ENCODE data around the gene SMARCC2. TPM values are rescaled to one million over a fixed set of nuclear protein-coding genes. Genes with fewer than 3 reads are reported as not detected.

The SMARCC2 gene
- total and polyA plus RNA-seq, 2 of the 13 experiments (the other 11 are each of a cell fraction or from before 2014, with no cell fraction given): 21.3 to 24.1 TPM

- CTCF ChIA-PET (ENCODE audit: low intra/inter-chr PET ratio, low total read pairs): interaction anchor here (1.1 to 2.7 kb wide), 4 partner anchors 32 to 71 kb away, joined by 3 to 49 read pairs (median 14); partner anchors contain the start of genes ESYT1, MYL6, MYL6B and ZC3H10
- peaks cover 34% of the 10 kb centered on the region for H3K4me1 ChIP-seq (ENCODE audit: insufficient read depth, low read length)
- peaks cover 19% of the 10 kb centered on the region for H3K79me2 ChIP-seq (ENCODE audit: insufficient read depth, low read length)
- DNase-seq (ENCODE audit: low spot score): peak; percentile 83
- H3K4me3 ChIP-seq (replicated peaks in 1 of 3; ENCODE audit: insufficient read depth in 1 of 3, low read depth in 2 of 3, low read length in 3 of 3): peak overlapping the region; percentile 76 to 94 (median 93)
- 1% methylated on average over 41 of the region's 42 CpGs for WGBS (ENCODE audit: low lambda C conversion rate)
- no peaks in the 10 kb centered on the region for H4K20me1 ChIP-seq (ENCODE audit: insufficient read depth, low read length)
- ATAC-seq: peak; percentile 71
- H3K27me3 ChIP-seq (ENCODE audit: control insufficient read depth in 1 of 2, insufficient read depth in 2 of 2, low read length in 2 of 2): no peaks in the 10 kb centered on the region; a peak in 1 of 5 replicates
- H3K9me3 ChIP-seq (ENCODE audit: low read length): no peaks in the 10 kb centered on the region
- BruUV-seq (replicated peaks): no TSS peak
- POLR2A ChIA-PET: interaction anchor here (0.7 to 3.6 kb wide), 19 partner anchors 9 to 298 kb away, joined by 3 to 48 read pairs (median 5); partner anchors contain the start of genes CNPY2, ESYT1, GLS2 and MYL6
- FAIRE-seq: no peak
- in situ Hi-C loops (cut with HindIII; ENCODE audit: extremely low pct_ligation_motif_present, low pct_unique_long_range_greater_than_20kb): loop anchor here (5.0 to 10.0 kb wide), 3 partner anchors 63 to 275 kb away; partner anchors contain the start of genes ANKRD52, ESYT1 and SPRYD4
- intact Hi-C loops (cut with micrococcal nuclease; ENCODE audit: unreplicated experiment): loop anchor here (1.0 to 5.0 kb wide), 4 partner anchors 33 to 272 kb away; partner anchors contain the start of gene MYL6
- peak overlapping the region; percentile 76 for H3K9ac ChIP-seq (ENCODE audit: insufficient read depth, low read depth, low read length)
- H3K27ac ChIP-seq (ENCODE audit: extremely low read length, insufficient read depth, low read length): peak overlapping the region; percentile 74
- peak overlapping the region; percentile 86 for H3K4me2 ChIP-seq (ENCODE audit: low read depth, low read length)
- H3K36me3 ChIP-seq (replicated peaks in 1 of 2; ENCODE audit: control insufficient read depth in 1 of 2, insufficient read depth in 2 of 2, low read length in 2 of 2): peaks cover 0 to 8% of the 10 kb centered on the region in 2 experiments; a peak in 2 of 5 replicates
- peak overlapping the region; percentile 76 for H2AFZ ChIP-seq (ENCODE audit: low read length)
- TF ChIP-seq ZSCAN25 (CRISPR knock-in tag; IDR thresholded peaks at IDR 0.05) (no peak), ARHGAP35 (CRISPR knock-in tag; IDR thresholded peaks at IDR 0.05; ENCODE audit: borderline replicate concordance) (no peak), ZBTB3 (CRISPR knock-in tag; IDR thresholded peaks at IDR 0.05; ENCODE audit: borderline replicate concordance, low read depth) (0 out of 2 replicates have a peak, but pooled peaks have one; percentile 66), ZNF33A (CRISPR knock-in tag; IDR thresholded peaks at IDR 0.05; ENCODE audit: borderline replicate concordance) (no peak), MYNN (CRISPR knock-in tag; IDR thresholded peaks at IDR 0.05; ENCODE audit: low read depth) (peak; percentile 29; the same call in 1 of the 2 replicates), ZNF557 (CRISPR knock-in tag; IDR thresholded peaks at IDR 0.05) (0 out of 2 replicates have a peak, but pooled peaks have one; percentile 21), E2F1 (CRISPR knock-in tag; IDR thresholded peaks at IDR 0.05) (0 out of 2 replicates have a peak, but pooled peaks have one; percentile 11), SP2 (CRISPR knock-in tag; IDR thresholded peaks at IDR 0.05) (no peak), JUN (CRISPR knock-in tag; IDR thresholded peaks at IDR 0.05) (0 out of 2 replicates have a peak, but pooled peaks have one; percentile 44), MTF2 (CRISPR knock-in tag; IDR thresholded peaks at IDR 0.05; ENCODE audit: borderline replicate concordance) (no peak), ZNF749 (CRISPR knock-in tag; IDR thresholded peaks at IDR 0.05; ENCODE audit: borderline replicate concordance) (peak; percentile 51; the same call in 1 of the 2 replicates), FOSL1 (CRISPR knock-in tag; IDR thresholded peaks at IDR 0.05; ENCODE audit: borderline replicate concordance) (no peak), FOXJ3 (CRISPR knock-in tag; IDR thresholded peaks at IDR 0.05; ENCODE audit: borderline replicate concordance) (no peak), NFATC3 (CRISPR knock-in tag; IDR thresholded peaks at IDR 0.05) (peak; percentile 48; the same call in 1 of the 2 replicates), ZNF337 (CRISPR knock-in tag; IDR thresholded peaks at IDR 0.05; ENCODE audit: borderline replicate concordance, low read depth) (peak; percentile 61; the same call in 1 of the 2 replicates), ISL2 (CRISPR knock-in tag; IDR thresholded peaks at IDR 0.05) (peak; percentile 54; the same call in 1 of the 2 replicates), RAD21 (CRISPR knock-in tag; IDR thresholded peaks at IDR 0.05) (no peak), KDM3A (CRISPR knock-in tag; IDR thresholded peaks at IDR 0.05; ENCODE audit: low read depth) (0 out of 2 replicates have a peak, but pooled peaks have one; percentile 17), ZNF331 (CRISPR knock-in tag; IDR thresholded peaks at IDR 0.05) (peak; percentile 51), GATAD2A (CRISPR knock-in tag; IDR thresholded peaks at IDR 0.05) (peak; percentile 40; the same call in 1 of the 2 replicates), ATF4 (CRISPR knock-in tag; IDR thresholded peaks at IDR 0.05) (0 out of 4 replicates have a peak, but pooled peaks of 1 of the 2 experiments have one; percentile 20), ZNF17 (CRISPR knock-in tag; IDR thresholded peaks at IDR 0.05) (no peak)
Measured at GRCh38 chr12:56189918-56190694, 823 bp upstream of the SMARCC2 start.
